Activated CD8-positive, alpha-beta T cell treated with anti-CD3 and anti-CD28 coated beads for 36 hours (primary cell): ENCODE data around the gene COL1A2. TPM values are rescaled to one million over a fixed set of nuclear protein-coding genes. Genes with fewer than 3 reads are reported as not detected.

Experiments used
- ATAC-seq: fragments of 200-7000 bp; cut with Tn5 transposase; one replicate; pipeline ENCODE4 v1.10.0; 2021; ENCODE audit warnings: mild to moderate bottlenecking, moderate library complexity
- CTCF ChIA-PET: fragments of 350-600 bp; sonication (Branson Sonifier 250); formaldehyde crosslinking; loops from one replicate; lab custom pipeline; 2021; ENCODE audit warnings: antibody characterized with exemption; lab: Charles Lee
- POLR2A ChIA-PET: fragments of 350-600 bp; sonication (Branson Sonifier 250); formaldehyde crosslinking; loops from one replicate; lab custom pipeline; 2021; ENCODE audit warnings: antibody characterized with exemption; lab: Charles Lee
- DNase-seq: peaks from one replicate; pipeline ENCODE4 v3.0.0-alpha.2; 2020
- H3K27ac Mint-ChIP-seq: one replicate; pipeline ENCODE4 v1.8.0; 2021; ENCODE audit warnings: mild to moderate bottlenecking, mixed read lengths
- H3K27me3 Mint-ChIP-seq: one replicate; pipeline ENCODE4 v1.8.0; 2021; ENCODE audit warnings: mixed read lengths
- H3K36me3 Mint-ChIP-seq: one replicate; pipeline ENCODE4 v1.8.0; 2021; ENCODE audit warnings: low read depth, mixed read lengths
- H3K4me1 Mint-ChIP-seq: one replicate; pipeline ENCODE4 v1.8.0; 2021; ENCODE audit warnings: low read depth, mixed read lengths
- H3K4me3 Mint-ChIP-seq: one replicate; pipeline ENCODE4 v1.8.0; 2021; ENCODE audit warnings: mild to moderate bottlenecking, moderate library complexity, mixed read lengths
- H3K9me3 Mint-ChIP-seq: one replicate; pipeline ENCODE4 v1.8.0; 2021; ENCODE audit warnings: mixed read lengths
- CTCF ChIP-seq: fragments of 200-600 bp; IDR thresholded peaks from one replicate; pipeline ENCODE4 v1.8.0; 2022; ENCODE audit warnings: antibody characterized with exemption, mild to moderate bottlenecking
- intact Hi-C: fragments of 100-400 bp; cut with micrococcal nuclease; formaldehyde crosslinking; loops from one replicate; pipeline ENCODE4 v1.10.0; 2022
- total RNA-seq, 2 experiments: library from RNA; stranded (reverse); gene quantifications; one replicate each; pipeline ENCODE4 v1.2.3, GENCODE V29; 2021

The COL1A2 gene
- total RNA-seq, 2 experiments from 2014 or later = 0.47 to 0.56 TPM

- no peaks in the 10 kb centered on the region for H3K9me3 Mint-ChIP-seq
- ATAC-seq (no peak), DNase-seq (no peak)
- no peaks in the 10 kb centered on the region for H3K36me3 Mint-ChIP-seq
- POLR2A ChIA-PET = no interaction called here
- no peak for TF ChIP-seq CTCF
- CTCF ChIA-PET = interaction anchor here (0.7 kb wide), 1 partner anchor 327 kb away, joined by 3 read pairs; no protein-coding TSS in a partner anchor
- H3K4me3 Mint-ChIP-seq = no peak overlapping the region
- H3K4me1 Mint-ChIP-seq = no peaks in the 10 kb centered on the region
- intact Hi-C loops = no loop called here
- no peak overlapping the region for H3K27ac Mint-ChIP-seq
- peaks cover 8% of the 10 kb centered on the region for H3K27me3 Mint-ChIP-seq
These were observed 22.6 kb downstream of the COL1A2 start for GRCh38 chr7:94417306-94417705.

GRCh38 chr7:94417901-94418300, 23.2 kb downstream of the COL1A2 start:
- Mint-ChIP-seq H3K27ac (no peak overlapping the region), H3K36me3 (no peaks in the 10 kb centered on the region), H3K4me3 (no peak overlapping the region), H3K9me3 (no peaks in the 10 kb centered on the region), H3K27me3 (peaks cover 8% of the 10 kb centered on the region), H3K4me1 (no peaks in the 10 kb centered on the region)
- intact Hi-C loops = no loop called here
- TF ChIP-seq CTCF = no peak
- ATAC-seq (no peak), DNase-seq (no peak)
- CTCF ChIA-PET = no interaction called here
- POLR2A ChIA-PET = no interaction called here

GRCh38 chr7:94418851-94419250, 24.2 kb downstream of the COL1A2 start:
- H3K27ac Mint-ChIP-seq = no peak overlapping the region
- intact Hi-C loops = no loop called here
- ATAC-seq (no peak), DNase-seq (no peak)
- H3K9me3 Mint-ChIP-seq = no peaks in the 10 kb centered on the region
- H3K4me1 Mint-ChIP-seq = no peaks in the 10 kb centered on the region
- no peaks in the 10 kb centered on the region for H3K36me3 Mint-ChIP-seq
- H3K4me3 Mint-ChIP-seq = no peak overlapping the region
- H3K27me3 Mint-ChIP-seq = peaks cover 8% of the 10 kb centered on the region
- ChIA-PET POLR2A (no interaction called here), CTCF (no interaction called here)
- TF ChIP-seq CTCF = no peak

GRCh38 chr7:94420328-94420727, 25.6 kb downstream of the COL1A2 start:
- intact Hi-C loops = no loop called here

GRCh38 chr7:94421681-94422080, 27.0 kb downstream of the COL1A2 start:
- ATAC-seq (no peak), DNase-seq (no peak)
- H3K9me3 Mint-ChIP-seq = no peaks in the 10 kb centered on the region
- H3K4me1 Mint-ChIP-seq = no peaks in the 10 kb centered on the region
- H3K4me3 Mint-ChIP-seq = no peak overlapping the region
- no peak for TF ChIP-seq CTCF
- CTCF ChIA-PET = no interaction called here
- POLR2A ChIA-PET = no interaction called here
- H3K27me3 Mint-ChIP-seq = peaks cover 9% of the 10 kb centered on the region
- intact Hi-C loops = no loop called here
- H3K27ac Mint-ChIP-seq = no peak overlapping the region
- H3K36me3 Mint-ChIP-seq = no peaks in the 10 kb centered on the region

More at GRCh38 chr7:94420328-94420727, 25.6 kb downstream of the COL1A2 start:
- DNase-seq (no peak), ATAC-seq (no peak)
- Mint-ChIP-seq H3K27me3 (peaks cover 9% of the 10 kb centered on the region), H3K36me3 (no peaks in the 10 kb centered on the region), H3K27ac (no peak overlapping the region), H3K4me3 (no peak overlapping the region), H3K9me3 (no peaks in the 10 kb centered on the region), H3K4me1 (no peaks in the 10 kb centered on the region)
- POLR2A ChIA-PET = no interaction called here
- no peak for TF ChIP-seq CTCF
- CTCF ChIA-PET = no interaction called here
